Peyer's patch (tissue), 4 donors: Measurements from ENCODE around the gene CD74. TPM values are rescaled to one million over a fixed set of nuclear protein-coding genes. Genes with fewer than 3 reads are reported as not detected.
A peak's percentile ranks its signal among the peaks of the same experiment; 100 is the strongest.

Experiments used
- DNase-seq, 3 donors: peaks; one replicate each; pipeline ENCODE4 v3.0.0-alpha.2; 2017 to 2019
- H3K27ac ChIP-seq, 4 donors: fragments of 200-600 bp; sonication (generic); one replicate each; pipeline ENCODE4 v1.5.1; 2016 to 2019
- H3K27me3 ChIP-seq, 2 donors: fragments of 200-600 bp; sonication (generic); one replicate each; pipeline ENCODE4 v1.5.1; 2019
- H3K36me3 ChIP-seq, 3 donors: fragments of 200-600 bp; sonication (generic); one replicate each; pipeline ENCODE4 v1.5.1; 2016 to 2019
- H3K4me1 ChIP-seq, 4 donors: fragments of 200-600 bp; sonication (generic); one replicate each; pipeline ENCODE4 v1.5.1; 2016 to 2019
- H3K4me3 ChIP-seq, 4 donors: fragments of 200-600 bp; sonication (generic); 1 replicate in 3 of 4; 2 replicates in 1 of 4; pipeline ENCODE4 v1.5.1; 2016 to 2019; ENCODE audit warnings: mild to moderate bottlenecking in 1 of 4
- H3K9me3 ChIP-seq, 4 donors: fragments of 200-600 bp; sonication (generic); one replicate each; pipeline ENCODE4 v1.5.1; 2016 to 2019; ENCODE audit warnings: mild to moderate bottlenecking in 1 of 4
- POLR2A ChIP-seq, 2 donors: fragments of 450-650 bp; IDR thresholded peaks; one replicate each; pipeline ENCODE4 v1.5.1; 2017; ENCODE audit warnings: antibody characterized with exemption in 2 of 2, mild to moderate bottlenecking in 2 of 2, moderate library complexity in 2 of 2
- total RNA-seq, 4 donors: library from RNA; depleted of rRNA; stranded (reverse); fragments of >200 nt; gene quantifications; one replicate each; pipeline ENCODE4 v1.1.0, GENCODE V29; 2016
- TF ChIP-seq, protein P1 (sequence below), 6 experiments: fragments of 450-650 bp in 4 of 6; fragments of 200-600 bp in 2 of 6; sonication (generic) in 1 of 6; IDR thresholded peaks; one replicate each; pipeline ENCODE4 v1.5.1; 2017 to 2019; ENCODE audit warnings: antibody characterized with exemption in 6 of 6, mild to moderate bottlenecking in 3 of 6, moderate library complexity in 1 of 6

The CD74 gene
- total RNA-seq, 4 donors from 2014 or later, result 759 to 2,006 (median 1,183) TPM

DNA sequence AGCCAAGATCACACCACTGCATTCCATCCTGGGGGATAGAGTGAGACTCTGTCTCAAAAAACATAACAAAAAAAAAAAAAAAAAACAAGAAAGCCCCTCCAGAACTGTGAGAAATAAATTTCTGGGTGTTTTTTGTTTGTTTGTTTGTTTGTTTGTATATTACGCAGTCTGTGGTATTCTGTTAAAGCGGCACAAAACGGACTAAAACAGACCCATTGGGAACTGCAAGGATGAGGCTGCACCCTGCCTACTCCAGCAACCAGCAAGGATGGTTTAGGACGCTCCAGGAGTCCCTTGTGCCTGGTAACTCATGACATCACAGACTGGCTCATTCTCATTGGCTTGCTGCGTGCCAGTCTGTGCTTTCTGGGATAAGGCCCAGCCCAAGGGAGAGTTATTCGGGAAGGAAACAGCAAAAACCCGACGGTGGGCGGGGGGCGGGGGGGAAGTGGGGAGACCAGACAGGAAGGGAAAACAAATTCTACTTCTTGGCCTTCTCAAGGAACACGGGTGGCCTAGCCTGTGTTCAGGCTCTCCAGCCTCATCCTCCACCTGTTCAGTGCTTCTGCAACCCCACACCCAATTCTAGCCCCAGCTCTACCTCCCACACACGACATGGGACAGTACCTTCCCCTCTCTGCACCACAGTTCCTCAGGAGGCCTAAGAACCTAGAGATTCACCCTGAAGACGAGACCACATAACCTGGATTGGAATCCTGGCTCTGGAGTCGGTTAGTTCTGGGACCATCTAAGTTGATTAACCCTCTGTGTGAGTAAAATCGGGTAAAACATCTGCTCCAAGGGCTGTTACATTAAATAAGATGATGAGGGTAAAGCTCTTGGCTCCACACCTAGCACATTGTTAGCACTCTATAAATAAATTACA lies 2.8 kb downstream of the CD74 start:
- DNase-seq, result peak; percentile 76 to 92 (median 77)
- Histone ChIP-seq H3K4me1 (peaks cover 3 to 24% (median 19%) of the 10 kb centered on the region in 4 donors), H3K9me3 (no peaks in the 10 kb centered on the region), H3K4me3 (peak overlapping the region; percentile 43 to 75 (median 64)), H3K27me3 (no peaks in the 10 kb centered on the region), H3K27ac (peak overlapping the region; percentile 85 to 97 (median 94)), H3K36me3 (peaks cover 0 to 34% (median 4%) of the 10 kb centered on the region in 3 donors)
- TF ChIP-seq POLR2A (IDR thresholded peaks at IDR 0.05), result peak; percentile 28 to 46
- TF ChIP-seq, protein P1, sequence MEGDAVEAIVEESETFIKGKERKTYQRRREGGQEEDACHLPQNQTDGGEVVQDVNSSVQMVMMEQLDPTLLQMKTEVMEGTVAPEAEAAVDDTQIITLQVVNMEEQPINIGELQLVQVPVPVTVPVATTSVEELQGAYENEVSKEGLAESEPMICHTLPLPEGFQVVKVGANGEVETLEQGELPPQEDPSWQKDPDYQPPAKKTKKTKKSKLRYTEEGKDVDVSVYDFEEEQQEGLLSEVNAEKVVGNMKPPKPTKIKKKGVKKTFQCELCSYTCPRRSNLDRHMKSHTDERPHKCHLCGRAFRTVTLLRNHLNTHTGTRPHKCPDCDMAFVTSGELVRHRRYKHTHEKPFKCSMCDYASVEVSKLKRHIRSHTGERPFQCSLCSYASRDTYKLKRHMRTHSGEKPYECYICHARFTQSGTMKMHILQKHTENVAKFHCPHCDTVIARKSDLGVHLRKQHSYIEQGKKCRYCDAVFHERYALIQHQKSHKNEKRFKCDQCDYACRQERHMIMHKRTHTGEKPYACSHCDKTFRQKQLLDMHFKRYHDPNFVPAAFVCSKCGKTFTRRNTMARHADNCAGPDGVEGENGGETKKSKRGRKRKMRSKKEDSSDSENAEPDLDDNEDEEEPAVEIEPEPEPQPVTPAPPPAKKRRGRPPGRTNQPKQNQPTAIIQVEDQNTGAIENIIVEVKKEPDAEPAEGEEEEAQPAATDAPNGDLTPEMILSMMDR (IDR thresholded peaks at IDR 0.05), result no peak

DNA sequence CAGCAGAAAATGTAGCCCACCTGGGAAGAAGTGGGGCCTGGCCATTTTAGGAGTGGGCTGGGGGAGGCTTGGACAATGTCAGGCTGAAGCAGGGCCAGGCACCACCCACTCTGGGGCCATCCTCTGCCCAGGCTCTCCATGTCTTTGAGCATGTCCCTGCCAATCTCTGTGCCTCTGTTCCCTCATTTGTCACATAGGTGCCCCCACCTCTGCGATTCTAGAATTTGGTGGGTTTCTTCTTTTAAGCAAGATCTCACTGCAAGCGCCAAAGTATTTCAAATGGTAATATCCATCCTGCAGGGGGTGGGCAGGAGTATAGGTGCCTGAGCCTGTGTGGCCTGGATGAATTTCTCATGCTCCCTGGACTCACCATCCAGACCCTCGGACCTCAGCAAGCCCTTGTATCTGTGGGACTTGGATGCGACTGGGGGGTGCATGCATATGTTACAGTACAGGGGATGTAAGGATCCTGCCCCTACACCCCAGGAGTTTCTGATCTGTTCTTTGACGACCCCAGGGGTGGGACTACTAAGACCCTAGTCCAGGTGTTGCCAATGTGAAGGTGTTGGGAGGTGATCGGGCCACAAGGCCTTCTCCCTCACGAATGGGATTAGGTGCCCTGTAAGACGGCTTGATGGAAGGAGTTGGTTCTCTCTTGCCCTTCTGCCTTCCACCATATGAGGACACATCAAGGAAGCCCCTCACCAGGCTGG lies 4.3 kb downstream of the CD74 start:
- Histone ChIP-seq H3K27me3 (no peaks in the 10 kb centered on the region), H3K9me3 (no peaks in the 10 kb centered on the region), H3K4me1 (peaks cover 3 to 24% (median 14%) of the 10 kb centered on the region in 4 donors), H3K27ac (peak overlapping the region in 3 of 4 donors; percentile 32 to 97 (median 96)), H3K36me3 (peaks cover 0 to 48% (median 6%) of the 10 kb centered on the region in 3 donors), H3K4me3 (peak overlapping the region in 3 of 4 donors; percentile 18 to 75 (median 65))
- TF ChIP-seq, protein P1 (IDR thresholded peaks at IDR 0.05), result no peak
- TF ChIP-seq POLR2A (IDR thresholded peaks at IDR 0.05), result no peak
- DNase-seq, result no peak

DNA sequence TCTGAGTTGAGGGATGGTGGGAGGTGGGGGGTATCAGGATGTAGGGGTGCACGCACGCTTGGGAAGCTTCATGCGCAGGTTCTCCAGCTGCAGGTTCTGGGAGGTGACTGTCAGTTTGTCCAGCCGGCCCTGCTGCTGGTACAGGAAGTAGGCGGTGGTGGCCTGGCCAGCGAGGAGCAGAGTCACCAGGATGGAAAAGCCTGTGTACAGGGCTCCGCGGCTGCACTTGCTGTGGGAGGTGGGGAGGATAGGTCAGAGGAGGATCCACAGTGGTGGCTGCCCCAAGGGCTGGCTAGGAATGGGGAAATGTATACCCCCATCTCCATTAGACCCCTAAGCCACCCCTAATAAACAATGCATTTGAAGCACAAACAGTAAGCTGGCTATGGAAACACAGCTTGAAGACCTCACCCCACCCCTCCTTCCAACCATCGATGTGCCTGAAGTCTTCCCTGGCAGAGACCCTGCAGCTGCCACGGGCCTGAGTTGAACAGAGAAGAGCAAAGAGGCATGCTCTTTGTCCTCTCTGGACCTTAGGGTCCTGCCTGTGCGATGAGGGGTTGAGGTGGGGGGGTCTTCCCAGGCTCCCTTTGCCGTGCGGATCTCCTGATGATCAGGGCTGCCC lies 5.5 kb downstream of the CD74 start:
- TF ChIP-seq, protein P1 (IDR thresholded peaks at IDR 0.05), result no peak
- TF ChIP-seq POLR2A (IDR thresholded peaks at IDR 0.05), result no peak
- DNase-seq, result no peak
- Histone ChIP-seq H3K4me1 (peaks cover 0 to 24% (median 11%) of the 10 kb centered on the region in 4 donors), H3K36me3 (peaks cover 0 to 59% (median 6%) of the 10 kb centered on the region in 3 donors), H3K27me3 (no peaks in the 10 kb centered on the region), H3K4me3 (peak overlapping the region in 1 of 4 donors; percentile 65), H3K9me3 (no peaks in the 10 kb centered on the region), H3K27ac (peak overlapping the region in 2 of 4 donors; percentile 96 to 97)

DNA sequence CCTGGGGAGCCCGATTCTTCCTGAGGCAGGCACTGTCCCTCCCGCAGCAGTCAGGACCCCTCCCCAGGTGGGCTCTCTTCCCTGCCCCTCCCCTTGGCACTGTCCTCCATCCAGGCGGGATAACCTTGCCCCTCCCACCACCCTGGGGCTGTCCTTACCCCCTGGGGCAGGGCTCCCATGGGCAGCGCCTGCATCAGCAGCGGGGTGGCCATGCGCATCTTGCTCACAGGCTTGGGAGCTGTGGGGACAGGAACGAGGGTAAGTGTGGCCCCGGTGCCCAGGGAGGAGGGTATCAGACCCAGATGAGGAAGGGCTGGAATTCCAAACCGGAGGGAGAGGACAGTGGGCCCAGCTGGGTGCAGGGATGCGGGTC lies 6.0 kb downstream of the CD74 start:
- peaks cover 0 to 24% (median 11%) of the 10 kb centered on the region in 4 donors for H3K4me1 ChIP-seq
- peak overlapping the region in 2 of 4 donors; percentile 96 to 97 for H3K27ac ChIP-seq
- no peak for TF ChIP-seq POLR2A (IDR thresholded peaks at IDR 0.05)
- TF ChIP-seq, protein P1 (IDR thresholded peaks at IDR 0.05), result no peak
- peak overlapping the region in 1 of 4 donors; percentile 65 for H3K4me3 ChIP-seq
- H3K9me3 ChIP-seq, result no peaks in the 10 kb centered on the region
- H3K36me3 ChIP-seq, result peaks cover 0 to 63% (median 6%) of the 10 kb centered on the region in 3 donors
- H3K27me3 ChIP-seq, result no peaks in the 10 kb centered on the region
- DNase-seq, result no peak

DNA sequence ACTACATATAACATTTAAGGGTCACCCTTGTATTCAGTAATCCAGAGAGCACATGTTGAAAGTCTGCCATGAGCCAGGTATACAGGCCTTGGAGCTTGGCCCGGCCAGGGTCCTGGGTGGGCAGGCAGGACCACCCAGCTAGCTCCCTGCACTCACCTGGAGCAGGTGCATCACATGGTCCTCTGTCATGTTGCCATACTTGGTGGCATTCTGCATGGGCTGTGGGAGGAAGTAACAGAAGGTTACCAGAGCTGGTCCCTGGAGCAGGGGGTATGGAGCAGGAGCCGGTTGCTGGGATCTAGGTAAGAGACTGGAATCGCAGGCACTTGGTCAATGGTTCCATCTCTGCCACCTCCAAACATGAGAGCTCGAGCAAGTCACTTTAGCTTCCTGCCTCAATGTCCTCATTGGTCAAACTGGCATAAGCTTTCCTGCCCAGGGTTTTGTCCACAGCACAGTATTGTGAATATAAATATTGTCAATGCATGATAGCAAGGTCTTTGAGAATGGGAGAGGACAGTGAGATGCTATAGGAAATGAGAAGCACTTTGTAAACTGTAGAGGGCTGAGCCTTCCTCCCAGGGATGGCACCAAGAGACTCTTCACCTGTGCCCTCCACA lies 6.5 kb downstream of the CD74 start:
- no peaks in the 10 kb centered on the region for H3K9me3 ChIP-seq
- peaks cover 0 to 67% (median 6%) of the 10 kb centered on the region in 3 donors for H3K36me3 ChIP-seq
- no peak for DNase-seq
- TF ChIP-seq, protein P1 (IDR thresholded peaks at IDR 0.05), result no peak
- no peak for TF ChIP-seq POLR2A (IDR thresholded peaks at IDR 0.05)
- H3K4me1 ChIP-seq, result peaks cover 0 to 24% (median 8%) of the 10 kb centered on the region in 4 donors
- H3K27me3 ChIP-seq, result no peaks in the 10 kb centered on the region
- H3K27ac ChIP-seq, result peak overlapping the region in 1 of 4 donors; percentile 97
- H3K4me3 ChIP-seq, result peak overlapping the region in 1 of 4 donors; percentile 65
